Tongue (tissue), 2 donors: ENCODE results near the gene PSMB10. TPM values are rescaled to one million over a fixed set of nuclear protein-coding genes. Genes with fewer than 3 reads are reported as not detected.
"Not testable (repeated sequence)": the region's sequence is repeated elsewhere in the genome, so short reads cannot be mapped to it uniquely, and the experiment has no call there.

Experiments
- DNase-seq: peaks from one replicate; pipeline ENCODE4 v3.0.0-alpha.2; 2015
- total RNA-seq: library from RNA; depleted of rRNA; stranded (reverse); fragments of >200 nt; gene quantifications from one replicate; pipeline ENCODE4 v1.2.3, GENCODE V29; 2014

PSMB10 gene
- 50.2 TPM for total RNA-seq

DNA sequence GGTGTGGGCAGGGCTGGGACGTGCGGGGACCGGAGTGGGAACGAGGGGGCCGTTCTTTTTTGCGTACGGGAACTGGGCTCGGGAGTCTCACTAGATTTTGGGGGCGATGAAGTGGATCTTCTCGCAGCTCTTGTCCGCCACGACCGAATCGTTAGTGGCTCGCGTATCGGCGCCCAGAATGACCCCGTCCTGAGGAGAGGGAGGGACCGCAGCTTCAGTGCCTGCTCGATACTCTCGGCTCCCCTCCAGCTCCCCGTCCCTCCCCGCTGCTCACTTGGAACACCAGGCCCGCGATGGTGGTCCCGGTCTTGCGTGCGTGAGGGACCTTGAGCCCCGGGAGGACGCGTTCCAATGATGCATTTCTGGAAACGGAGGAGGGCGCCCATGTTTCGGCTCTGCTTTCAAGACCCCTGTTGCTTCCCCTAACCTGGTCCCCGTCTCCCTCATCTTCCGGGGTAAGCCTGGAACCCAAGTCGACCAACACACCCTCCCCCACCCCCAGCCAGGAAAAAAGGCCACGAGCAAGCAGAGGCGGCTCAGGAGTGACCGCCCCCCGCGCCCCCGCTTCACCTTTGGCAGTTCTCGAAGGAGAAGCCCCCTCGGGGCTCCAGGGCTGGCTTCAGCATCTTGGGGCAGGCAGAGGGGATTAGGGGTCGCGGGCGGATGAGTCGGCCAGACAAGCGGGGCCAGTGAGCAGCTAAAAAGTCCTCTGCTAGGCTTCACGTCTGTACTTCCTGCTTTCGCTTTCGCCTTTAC is at the start of gene PSMB10:
TSS of gene PSMB10 (minus strand) at position 727 of the 756 bp plus-strand sequence. CDS start at position 626, 101 bp downstream.
- peak; percentile 44 for DNase-seq

DNA sequence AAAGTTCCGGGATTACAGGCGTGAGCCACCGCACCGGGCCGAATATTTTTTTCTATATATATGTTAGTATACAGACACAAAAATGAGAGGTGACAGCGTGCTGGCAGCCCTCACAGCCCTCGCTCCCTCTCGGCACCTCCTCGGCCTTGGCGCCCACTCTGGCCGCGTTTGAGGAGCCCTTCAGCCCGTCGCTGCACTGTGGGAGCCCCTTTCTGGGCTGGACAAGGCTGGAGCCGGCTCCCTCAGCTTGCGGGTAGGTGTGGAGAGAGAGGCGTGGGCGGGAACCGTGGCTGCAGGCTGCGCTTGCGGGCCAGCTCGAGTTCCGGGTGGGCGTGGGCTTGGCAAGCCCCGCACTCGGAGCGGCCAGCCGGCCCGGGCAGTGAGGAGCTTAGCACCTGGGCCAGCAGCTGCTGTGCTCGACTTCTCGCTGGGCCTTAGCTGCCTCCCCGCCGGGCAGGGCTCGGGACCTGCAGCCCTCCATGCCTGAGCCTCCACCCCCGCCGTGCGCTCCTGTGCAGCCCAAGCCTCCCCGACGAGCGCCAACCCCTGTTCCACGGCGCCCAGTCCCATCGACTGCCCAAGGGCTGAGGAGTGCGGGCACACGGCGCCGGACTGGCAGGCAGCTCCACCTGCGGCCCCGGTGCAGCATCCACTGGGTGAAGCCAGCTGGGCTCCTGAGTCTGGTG is 45.5 kb upstream of the PSMB10 start:
- no peak for DNase-seq

DNA sequence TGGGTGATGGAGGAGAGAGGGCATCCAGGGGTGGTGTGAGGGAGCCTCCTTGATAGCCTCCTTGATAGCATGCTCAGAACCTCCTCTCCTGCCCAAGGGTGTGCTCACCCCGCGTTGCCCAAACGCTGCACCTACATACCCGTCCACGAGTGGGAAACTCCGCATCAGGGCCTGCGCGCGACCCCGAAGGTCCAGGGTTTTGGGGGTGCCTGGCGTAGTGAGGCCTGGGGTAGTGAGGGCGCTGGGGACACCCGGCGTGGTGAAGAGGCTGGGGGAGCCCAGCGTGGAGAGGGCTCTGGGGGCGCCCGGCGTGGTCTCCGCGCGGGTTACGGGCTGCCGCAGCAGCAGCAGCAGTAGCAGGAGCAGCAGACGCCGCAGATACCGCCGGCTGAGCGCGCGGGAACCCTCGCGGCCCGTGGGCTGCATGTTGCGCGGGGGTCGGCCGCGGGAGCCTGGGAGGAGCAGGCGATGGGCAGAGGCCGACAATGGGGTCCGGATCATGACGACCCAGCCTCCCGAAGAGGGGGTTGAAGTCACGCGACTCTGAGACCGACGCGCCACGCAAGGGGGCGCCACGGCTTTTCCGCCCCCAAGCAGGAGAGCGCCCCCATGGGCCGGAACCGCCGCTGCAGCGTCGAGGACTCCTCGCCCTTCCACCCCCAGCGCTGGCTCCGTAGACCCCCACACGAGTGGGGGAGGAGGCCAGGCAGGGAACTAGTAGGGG is 43.5 kb upstream of the PSMB10 start, which contains the start of gene DPEP3:
TSS of gene DPEP3 (minus strand) at position 545 of the 724 bp plus-strand sequence. CDS start at position 426, 119 bp downstream.
- DNase-seq = no peak

- no peak for DNase-seq
Observed at GRCh38 chr16:67977469-67978227, 41.0 kb upstream of the PSMB10 start.

GRCh38 chr16:67977005-67977404 is 40.4 kb upstream of the PSMB10 start:
- no peak for DNase-seq

DNA sequence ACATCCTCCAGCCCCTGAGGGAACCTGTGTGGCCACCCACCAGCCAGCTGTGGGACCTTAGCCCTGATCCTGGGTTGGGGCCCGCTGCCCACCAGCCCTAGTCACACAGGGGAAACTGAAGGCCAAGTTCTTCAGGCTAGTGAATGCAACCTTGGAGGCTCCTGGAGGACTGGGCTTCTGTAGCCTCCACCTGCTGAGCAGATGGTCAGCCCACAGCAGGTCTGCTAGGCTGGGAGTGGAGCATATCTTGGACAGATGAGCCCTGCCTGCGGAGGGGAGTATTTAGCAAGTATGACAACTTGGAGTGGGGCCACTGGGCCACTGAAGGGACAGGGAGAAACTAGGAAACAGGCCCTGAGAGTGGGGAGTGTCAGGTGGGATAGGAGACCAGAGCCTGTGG is 39.6 kb upstream of the PSMB10 start:
- DNase-seq = no peak

- no peak for DNase-seq
Observed at GRCh38 chr16:67975321-67976105, 38.9 kb upstream of the PSMB10 start.

DNA sequence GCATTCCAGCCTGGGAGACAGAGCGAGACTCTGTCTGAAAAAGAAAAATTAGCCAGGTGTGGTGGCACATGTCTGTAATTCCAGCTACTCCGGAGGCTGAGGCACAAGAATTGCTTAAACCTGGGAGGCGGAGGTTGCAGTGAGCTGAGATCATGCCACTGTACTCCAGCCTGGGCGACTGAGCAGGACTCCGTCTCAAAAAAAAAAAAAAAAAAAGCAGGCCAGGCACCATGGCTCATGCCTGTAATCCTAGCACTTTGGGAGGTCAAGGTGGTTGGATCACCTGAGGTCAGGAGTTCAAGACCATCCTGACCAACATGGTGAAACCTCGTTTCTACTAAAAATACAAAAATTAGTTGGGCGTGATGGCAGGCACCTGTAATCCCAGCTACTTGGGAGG is 35.6 kb upstream of the PSMB10 start:
- not testable (repeated sequence) for DNase-seq

GRCh38 chr16:67971111-67971510 is 34.5 kb upstream of the PSMB10 start:
- no peak for DNase-seq

- DNase-seq = no peak
Observed at GRCh38 chr16:67969254-67970039, 32.8 kb upstream of the PSMB10 start.

- DNase-seq = peak; percentile 96
Observed at GRCh38 chr16:67968400-67969253, 32.0 kb upstream of the PSMB10 start, which contains the start of gene SLC12A4. SLC12A4 (minus strand) TSS chr16:67968637; CDS start chr16:67968553, 84 bp downstream.

DNA sequence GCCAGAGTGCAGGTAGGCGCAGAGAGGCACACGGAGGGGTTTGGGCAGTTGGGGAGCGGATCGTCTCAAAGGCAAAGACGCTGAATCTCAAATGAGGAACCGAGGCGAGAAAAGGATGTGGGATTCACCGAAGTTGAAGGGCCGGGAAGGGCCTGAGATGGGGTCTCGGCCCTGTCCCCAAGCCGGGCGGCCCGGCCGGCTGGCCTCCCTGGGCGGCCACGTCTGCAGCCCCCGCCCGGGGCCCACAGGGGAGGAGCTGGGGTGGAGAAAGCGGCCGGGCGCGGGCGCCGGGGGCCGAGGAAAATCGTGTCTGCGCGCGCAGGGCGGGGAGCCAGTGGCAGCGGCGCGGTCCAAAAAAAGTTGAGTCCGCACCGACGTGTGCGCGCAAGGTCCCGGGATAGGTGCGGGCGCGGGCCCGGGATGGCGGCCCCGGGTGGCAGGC is 31.3 kb upstream of the PSMB10 start:
- peak; percentile 77 for DNase-seq

DNA sequence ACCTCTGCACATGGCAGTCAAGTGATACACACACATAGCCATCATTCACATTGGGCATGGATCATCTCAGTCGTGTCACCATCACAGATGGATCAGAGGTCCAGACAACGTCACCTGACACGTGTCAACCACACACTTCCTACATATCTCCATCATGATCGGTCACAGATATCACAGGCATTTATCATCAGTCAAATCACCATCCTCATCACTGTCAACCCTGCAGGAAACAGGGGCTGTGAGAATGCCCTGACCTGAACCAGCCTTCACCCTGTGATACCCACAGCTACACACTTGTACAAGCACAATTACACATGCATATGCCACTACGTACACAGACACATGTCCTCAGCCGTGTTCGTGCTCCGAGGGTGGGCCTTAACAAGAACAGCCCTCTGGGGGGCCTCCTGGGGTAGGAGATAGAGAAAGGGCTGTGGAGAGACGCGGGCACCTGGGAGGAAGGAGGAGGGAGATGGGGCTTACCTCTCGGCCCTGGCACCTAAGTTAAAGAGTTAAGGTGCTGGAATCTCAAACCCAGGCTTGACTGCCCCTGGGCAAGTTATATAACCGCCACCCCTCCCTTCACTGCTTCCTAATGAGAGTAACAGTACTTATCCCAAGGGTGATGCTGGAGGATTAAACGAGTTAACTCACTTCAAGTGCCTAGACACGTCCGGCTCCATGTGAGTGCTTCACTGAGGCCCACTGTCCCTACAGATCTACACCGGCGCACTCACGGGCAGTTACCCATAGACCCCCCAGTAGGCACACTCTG is 30.7 kb upstream of the PSMB10 start:
- DNase-seq = peak; percentile 33

DNA sequence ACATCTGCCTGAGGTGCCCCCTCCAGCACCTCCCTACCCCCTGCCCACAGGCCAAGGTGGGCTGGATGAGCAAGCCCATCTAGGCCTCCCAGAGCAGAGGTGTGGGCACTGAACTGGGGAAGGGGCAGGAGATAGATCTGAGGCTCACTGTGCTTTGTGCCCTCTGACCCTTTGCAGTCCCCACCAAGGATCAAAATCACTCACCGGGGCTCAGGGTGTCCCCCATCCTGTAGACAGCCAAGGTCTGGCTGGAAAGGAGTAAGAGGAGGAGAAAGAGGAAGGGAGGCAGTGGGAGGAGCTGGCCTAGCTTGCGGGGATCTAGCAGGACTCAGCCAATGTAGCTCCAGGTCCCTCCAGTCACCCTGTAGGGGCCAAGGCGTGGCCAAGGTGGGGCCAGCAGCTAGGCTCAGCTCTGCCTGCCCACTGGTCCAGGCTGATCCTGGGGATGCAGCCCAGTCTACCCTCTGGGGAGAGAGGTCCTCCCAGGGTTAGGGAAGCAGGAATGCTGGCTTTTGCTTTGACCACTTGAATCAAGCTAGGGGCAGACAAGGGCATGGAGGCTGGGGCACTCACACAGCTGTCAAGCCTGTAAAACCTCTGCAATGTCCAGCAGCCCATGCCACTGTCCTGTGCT is 30.0 kb upstream of the PSMB10 start:
- no peak for DNase-seq

DNA sequence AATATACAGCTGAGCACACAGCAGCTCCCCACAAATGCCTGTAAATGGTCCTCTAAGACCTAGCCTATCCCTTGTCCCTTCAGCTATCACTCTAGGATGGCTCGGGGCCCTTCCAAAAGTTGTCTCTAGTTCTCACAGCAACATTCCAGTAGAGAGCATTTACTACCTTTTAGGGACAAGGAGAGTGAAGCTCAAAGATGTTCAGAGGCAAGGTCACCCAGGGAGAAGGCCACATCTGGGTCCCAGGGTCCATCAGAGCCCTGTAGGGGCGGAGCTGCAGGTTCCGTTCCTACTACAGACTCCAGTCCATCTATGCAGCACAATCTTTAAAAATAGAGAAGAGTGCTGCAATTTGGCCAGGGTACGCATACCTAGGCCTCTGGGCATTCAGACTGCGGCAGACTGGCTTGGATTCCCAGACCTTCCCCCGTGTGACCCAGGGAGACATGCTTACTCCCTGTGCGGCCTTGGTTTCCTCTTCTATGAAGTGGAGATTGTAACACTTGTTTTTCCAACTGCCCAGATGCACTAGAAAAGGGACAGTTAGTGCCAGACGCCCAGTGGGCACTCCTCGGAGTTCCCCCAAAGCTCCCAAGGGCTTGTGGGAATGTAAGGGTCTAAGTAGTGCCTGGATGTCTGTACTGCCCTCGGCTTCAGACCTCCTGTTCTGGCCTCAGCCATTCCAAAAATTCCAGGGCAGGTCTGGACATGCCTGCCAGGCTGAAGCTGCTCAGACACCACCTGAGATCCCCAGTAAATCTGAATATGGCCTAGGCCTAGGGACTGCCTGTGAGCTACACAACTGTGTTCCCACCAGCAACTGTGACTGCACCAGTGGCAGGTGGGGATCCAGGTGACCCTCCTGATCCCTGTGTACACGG is 29.3 kb upstream of the PSMB10 start:
- DNase-seq = no peak

- no peak for DNase-seq
Observed at GRCh38 chr16:67964477-67965131, 28.0 kb upstream of the PSMB10 start.
